ENCODE results near the gene HEPACAM. TPM values are rescaled to one million over a fixed set of nuclear protein-coding genes. Genes with fewer than 3 reads are reported as not detected.

The HEPACAM gene
- total and polyA plus RNA-seq, 2 donors from 2014 or later = 0.30 TPM; not detected in 1

DNA sequence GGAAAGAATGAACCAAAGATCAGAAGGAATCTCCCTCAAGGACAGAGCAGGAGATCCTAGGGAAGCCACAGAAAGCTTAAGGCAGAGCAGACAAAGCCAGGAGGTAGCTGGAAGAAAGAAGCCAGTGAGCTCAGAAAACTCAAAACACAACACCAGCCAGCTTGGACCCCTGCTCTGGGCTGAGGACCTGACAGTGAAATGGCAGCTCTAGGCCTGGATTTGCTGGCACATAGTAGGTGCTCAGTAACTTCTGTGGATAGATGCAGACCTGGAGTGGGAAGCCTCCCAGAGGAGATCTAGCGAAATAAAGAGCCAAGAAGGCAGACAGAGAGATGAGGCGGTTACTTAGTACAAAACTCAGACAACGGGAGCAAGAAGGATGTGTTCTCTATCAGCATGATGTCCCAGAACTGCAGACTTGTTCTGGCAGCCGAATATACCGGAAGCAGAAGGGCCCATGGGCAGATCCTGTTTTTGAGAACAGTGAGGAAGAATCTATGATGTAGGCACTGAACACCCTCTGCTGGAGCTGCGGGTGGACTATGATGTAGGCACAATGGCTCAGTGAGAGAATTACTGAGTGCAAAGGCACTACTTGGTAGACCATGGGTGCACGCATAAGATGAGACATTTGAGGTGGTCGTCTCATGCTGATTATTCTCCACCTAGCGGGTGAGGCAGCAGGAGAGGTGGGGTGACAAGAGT is 42.9 kb downstream of the HEPACAM start:
- no peak overlapping the region for H3K27ac ChIP-seq (ENCODE audit: low read depth in 2 of 2, low read length in 2 of 2)
- H3K36me3 ChIP-seq (ENCODE audit: control insufficient read depth in 2 of 3, insufficient read depth in 3 of 3, low read length in 3 of 3) = no peaks in the 10 kb centered on the region
- no peak overlapping the region for H3K4me3 ChIP-seq (ENCODE audit: low read length in 3 of 3)
- FAIRE-seq (no peak), DNase-seq (peak in 1 of 5 donors; percentile 21)
- H3K27me3 ChIP-seq (ENCODE audit: control insufficient read depth, insufficient read depth, low read length) = no peaks in the 10 kb centered on the region
- intact Hi-C loops (cut with DNase I) = no loop called here
- TF ChIP-seq CTCF (IDR thresholded peaks at IDR 0.05; ENCODE audit: borderline replicate concordance, extremely low read depth, insufficient read depth) = no peak
- no peaks in the 10 kb centered on the region for H3K9me3 ChIP-seq (ENCODE audit: control insufficient read depth in 2 of 3, insufficient read depth in 1 of 3, low read length in 3 of 3)
- peaks cover 0 to 25% (median 3%) of the 10 kb centered on the region in 3 donors for H3K4me1 ChIP-seq (ENCODE audit: control insufficient read depth in 2 of 3, insufficient read depth in 2 of 3, low read depth in 1 of 3, low read length in 3 of 3)
- no peak overlapping the region for H3K9ac ChIP-seq (ENCODE audit: low read length in 3 of 3)

GRCh38 chr11:124892146-124892545 is 43.7 kb downstream of the HEPACAM start:
- H3K36me3 ChIP-seq (ENCODE audit: control insufficient read depth in 2 of 3, insufficient read depth in 3 of 3, low read length in 3 of 3) = no peaks in the 10 kb centered on the region
- DNase-seq = peak in 1 of 5 donors; percentile 8
- H3K4me1 ChIP-seq (ENCODE audit: control insufficient read depth in 2 of 3, insufficient read depth in 2 of 3, low read depth in 1 of 3, low read length in 3 of 3) = peaks cover 0 to 25% (median 3%) of the 10 kb centered on the region in 3 donors
- no peak overlapping the region for H3K4me3 ChIP-seq (ENCODE audit: low read length in 3 of 3)
- FAIRE-seq = no peak
- TF ChIP-seq CTCF (IDR thresholded peaks at IDR 0.05; ENCODE audit: borderline replicate concordance, extremely low read depth, insufficient read depth) = no peak
- H3K9me3 ChIP-seq (ENCODE audit: control insufficient read depth in 2 of 3, insufficient read depth in 1 of 3, low read length in 3 of 3) = no peaks in the 10 kb centered on the region
- intact Hi-C loops (cut with DNase I) = no loop called here
- H3K27ac ChIP-seq (ENCODE audit: low read depth in 2 of 2, low read length in 2 of 2) = peak overlapping the region in 1 of 2 donors; percentile 1
- no peak overlapping the region for H3K9ac ChIP-seq (ENCODE audit: low read length in 3 of 3)
- no peaks in the 10 kb centered on the region for H3K27me3 ChIP-seq (ENCODE audit: control insufficient read depth, insufficient read depth, low read length)

GRCh38 chr11:124891373-124891861 is 44.4 kb downstream of the HEPACAM start:
- H3K9me3 ChIP-seq (ENCODE audit: control insufficient read depth in 2 of 3, insufficient read depth in 1 of 3, low read length in 3 of 3) = no peaks in the 10 kb centered on the region
- H3K36me3 ChIP-seq (ENCODE audit: control insufficient read depth in 2 of 3, insufficient read depth in 3 of 3, low read length in 3 of 3) = no peaks in the 10 kb centered on the region
- peaks cover 0 to 23% (median 3%) of the 10 kb centered on the region in 3 donors for H3K4me1 ChIP-seq (ENCODE audit: control insufficient read depth in 2 of 3, insufficient read depth in 2 of 3, low read depth in 1 of 3, low read length in 3 of 3)
- TF ChIP-seq CTCF (IDR thresholded peaks at IDR 0.05; ENCODE audit: borderline replicate concordance, extremely low read depth, insufficient read depth) = no peak
- no peak overlapping the region for H3K27ac ChIP-seq (ENCODE audit: low read depth in 2 of 2, low read length in 2 of 2)
- no peaks in the 10 kb centered on the region for H3K27me3 ChIP-seq (ENCODE audit: control insufficient read depth, insufficient read depth, low read length)
- intact Hi-C loops (cut with DNase I) = no loop called here
- H3K9ac ChIP-seq (ENCODE audit: low read length in 3 of 3) = no peak overlapping the region
- DNase-seq = peak in 3 of 5 donors; percentile 45 to 87 (median 60)
- FAIRE-seq = no peak
- no peak overlapping the region for H3K4me3 ChIP-seq (ENCODE audit: low read length in 3 of 3)

All from kidney (tissue), 14 donors.